Neural progenitor cell (in vitro differentiated cells): ENCODE results near the gene MGME1. TPM values are rescaled to one million over a fixed set of nuclear protein-coding genes. Genes with fewer than 3 reads are reported as not detected.

Experiments used
- DNase-seq: peaks from one replicate; pipeline ENCODE4 v3.0.0-alpha.2; 2016; ENCODE audit warnings: low spot score
- H2AFZ ChIP-seq: fragments of 200-600 bp; sonication (generic); replicated peaks from 2 replicates; pipeline ENCODE4 v1.6.1; 2016; ENCODE audit warnings: antibody characterized with exemption
- H3F3A ChIP-seq: fragments of 200-600 bp; sonication (generic); 2 replicates; pipeline ENCODE4 v1.6.1; 2016; ENCODE audit warnings: antibody characterized with exemption, low read depth
- H3K27ac ChIP-seq: fragments of 200-600 bp; sonication (generic); 2 replicates; pipeline ENCODE4 v1.5.1; 2016; ENCODE audit warnings: mild to moderate bottlenecking
- H3K27me3 ChIP-seq: fragments of 200-600 bp; sonication (generic); 2 replicates; pipeline ENCODE4 v1.6.1; 2016; ENCODE audit warnings: mild to moderate bottlenecking, moderate library complexity
- H3K36me3 ChIP-seq: fragments of 200-600 bp; sonication (generic); 2 replicates; pipeline ENCODE4 v1.5.1; 2016
- H3K4me1 ChIP-seq: fragments of 200-600 bp; sonication (generic); 2 replicates; pipeline ENCODE4 v1.6.1; 2016; ENCODE audit warnings: mixed run types
- H3K4me2 ChIP-seq: fragments of 200-600 bp; sonication (generic); 2 replicates; pipeline ENCODE4 v1.6.1; 2016
- H3K4me3 ChIP-seq: fragments of 200-600 bp; sonication (generic); 2 replicates; pipeline ENCODE4 v1.5.1; 2016
- H3K79me2 ChIP-seq: fragments of 200-600 bp; sonication (generic); 2 replicates; pipeline ENCODE4 v1.6.1; 2016; ENCODE audit warnings: low read depth
- H3K9ac ChIP-seq: fragments of 200-600 bp; sonication (generic); 2 replicates; pipeline ENCODE4 v1.6.1; 2016
- H3K9me3 ChIP-seq: fragments of 200-600 bp; sonication (generic); 2 replicates; pipeline ENCODE4 v1.5.1; 2016; ENCODE audit warnings: low read depth
- H4K20me1 ChIP-seq: fragments of 200-600 bp; sonication (generic); 2 replicates; pipeline ENCODE4 v1.6.1; 2016; ENCODE audit warnings: low read depth
- H3K27ac Mint-ChIP-seq: 3 replicates; pipeline ENCODE4 v1.8.0; 2021; ENCODE audit warnings: mixed read lengths
- H3K27me3 Mint-ChIP-seq: 2 replicates; pipeline ENCODE4 v1.8.0; 2022; ENCODE audit warnings: low read depth, mild to moderate bottlenecking, inconsistent platforms, moderate library complexity, mixed read lengths; ENCODE audit not compliant: insufficient read depth
- H3K36me3 Mint-ChIP-seq: 3 replicates; pipeline ENCODE4 v1.8.0; 2021; ENCODE audit warnings: mixed read lengths
- H3K4me1 Mint-ChIP-seq: 3 replicates; pipeline ENCODE4 v1.8.0; 2021; ENCODE audit warnings: mixed read lengths
- H3K4me3 Mint-ChIP-seq: 3 replicates; pipeline ENCODE4 v1.8.0; 2021; ENCODE audit warnings: mild to moderate bottlenecking, moderate library complexity, mixed read lengths
- H3K9me3 Mint-ChIP-seq: 3 replicates; pipeline ENCODE4 v1.8.0; 2020; ENCODE audit warnings: mixed read lengths
- EZH2 ChIP-seq: fragments of 200-600 bp; sonication (generic); IDR thresholded peaks from 2 replicates; pipeline ENCODE4 v1.6.1; 2017; ENCODE audit warnings: antibody characterized with exemption, mild to moderate bottlenecking, moderate library complexity
- EZH2phosphoT487 ChIP-seq: fragments of 200-600 bp; sonication (generic); IDR thresholded peaks from 2 replicates; pipeline ENCODE4 v1.6.1; 2017; ENCODE audit warnings: antibody characterized with exemption
- total RNA-seq: library from RNA; depleted of rRNA; stranded (reverse); fragments of >200 nt; gene quantifications from 2 replicates; pipeline ENCODE4 v1.2.3, GENCODE V29; 2015; ENCODE audit warnings: low replicate concordance
- TF ChIP-seq, protein P1 (sequence below): fragments of 200-600 bp; sonication (generic); IDR thresholded peaks from 2 replicates; pipeline ENCODE4 v1.5.1; 2017; ENCODE audit warnings: antibody characterized with exemption, mild to moderate bottlenecking

Gene MGME1, protein sequence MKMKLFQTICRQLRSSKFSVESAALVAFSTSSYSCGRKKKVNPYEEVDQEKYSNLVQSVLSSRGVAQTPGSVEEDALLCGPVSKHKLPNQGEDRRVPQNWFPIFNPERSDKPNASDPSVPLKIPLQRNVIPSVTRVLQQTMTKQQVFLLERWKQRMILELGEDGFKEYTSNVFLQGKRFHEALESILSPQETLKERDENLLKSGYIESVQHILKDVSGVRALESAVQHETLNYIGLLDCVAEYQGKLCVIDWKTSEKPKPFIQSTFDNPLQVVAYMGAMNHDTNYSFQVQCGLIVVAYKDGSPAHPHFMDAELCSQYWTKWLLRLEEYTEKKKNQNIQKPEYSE
- total RNA-seq: 57.2 and 87.2 TPM in 2 replicates

DNA sequence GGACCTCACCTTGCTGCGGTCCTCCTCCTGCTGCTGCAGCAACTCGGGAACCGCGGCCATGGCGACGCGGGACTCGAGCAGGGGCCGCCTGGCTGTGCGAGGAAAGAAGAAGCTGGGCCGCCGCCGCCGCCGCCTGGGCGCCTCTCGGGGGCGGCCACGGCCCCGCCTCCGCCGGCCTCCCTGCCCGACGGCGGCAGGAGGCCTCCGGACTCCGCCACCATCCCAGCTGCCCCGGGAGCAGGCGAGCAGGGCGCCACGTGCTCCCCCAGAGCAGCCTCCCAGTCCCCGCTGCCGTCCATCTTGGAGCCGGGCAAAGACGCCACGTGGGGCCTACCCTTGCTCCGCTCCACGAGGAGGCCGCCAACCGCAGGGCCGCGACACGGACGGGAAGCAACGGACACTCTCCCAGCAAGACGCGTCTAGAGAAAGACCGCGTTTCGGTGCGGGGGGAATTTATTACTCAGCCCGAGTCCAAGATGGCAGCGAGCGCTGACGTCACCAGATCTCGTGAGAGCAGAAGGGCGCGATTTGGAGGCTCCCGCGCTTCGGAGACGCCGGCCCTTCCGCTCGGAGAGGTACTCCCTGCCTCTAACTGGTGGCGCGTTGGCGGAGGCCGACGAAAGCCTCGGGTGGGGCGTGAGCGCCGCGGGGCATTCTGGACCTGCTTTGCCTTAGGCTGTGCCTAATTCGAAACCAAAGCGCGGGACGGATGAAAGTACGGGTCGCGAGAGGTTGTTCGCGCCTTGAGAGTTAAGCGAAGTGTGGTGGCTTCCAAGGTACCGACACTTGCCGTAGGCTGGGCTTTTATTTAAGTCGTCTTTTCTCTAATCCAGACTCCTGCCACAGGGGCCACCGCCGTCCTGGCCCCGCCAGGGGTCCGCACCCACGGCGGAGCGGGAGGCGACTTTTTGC lies at the start of gene MGME1, which contains the start of gene SNX5:
Gene MGME1, plus strand, starts transcription at position 653 of the 912 bp plus-strand sequence. CDS start 842 bp downstream, outside the sequence.
Gene SNX5, minus strand, starts transcription at position 429 of the 912 bp plus-strand sequence. Its CDS starts 369 bp downstream, at position 60.
- Mint-ChIP-seq H3K9me3 (no peaks in the 10 kb centered on the region), H3K4me1 (peaks cover 63% of the 10 kb centered on the region), H3K27me3 (no peaks in the 10 kb centered on the region), H3K27ac (peak within 1 kb of the TSS; percentile 98), H3K36me3 (peaks cover 16% of the 10 kb centered on the region), H3K4me3 (peak within 1 kb of the TSS; percentile 94)
- Histone ChIP-seq H2AFZ (peak within 1 kb of the TSS; percentile 62), H3K36me3 (peaks cover 3% of the 10 kb centered on the region), H3K79me2 (peaks cover 97% of the 10 kb centered on the region), H3K27me3 (no peaks in the 10 kb centered on the region), H3F3A (peaks cover 26% of the 10 kb centered on the region), H3K9me3 (no peaks in the 10 kb centered on the region), H3K4me3 (peak within 1 kb of the TSS; percentile 88), H3K4me2 (peak within 1 kb of the TSS; percentile 95), H4K20me1 (peaks cover 69% of the 10 kb centered on the region), H3K4me1 (peaks cover 43% of the 10 kb centered on the region), H3K27ac (peak within 1 kb of the TSS; percentile 100), H3K9ac (peak within 1 kb of the TSS; percentile 95)
- no peak for TF ChIP-seq EZH2phosphoT487
- TF ChIP-seq, protein P1, sequence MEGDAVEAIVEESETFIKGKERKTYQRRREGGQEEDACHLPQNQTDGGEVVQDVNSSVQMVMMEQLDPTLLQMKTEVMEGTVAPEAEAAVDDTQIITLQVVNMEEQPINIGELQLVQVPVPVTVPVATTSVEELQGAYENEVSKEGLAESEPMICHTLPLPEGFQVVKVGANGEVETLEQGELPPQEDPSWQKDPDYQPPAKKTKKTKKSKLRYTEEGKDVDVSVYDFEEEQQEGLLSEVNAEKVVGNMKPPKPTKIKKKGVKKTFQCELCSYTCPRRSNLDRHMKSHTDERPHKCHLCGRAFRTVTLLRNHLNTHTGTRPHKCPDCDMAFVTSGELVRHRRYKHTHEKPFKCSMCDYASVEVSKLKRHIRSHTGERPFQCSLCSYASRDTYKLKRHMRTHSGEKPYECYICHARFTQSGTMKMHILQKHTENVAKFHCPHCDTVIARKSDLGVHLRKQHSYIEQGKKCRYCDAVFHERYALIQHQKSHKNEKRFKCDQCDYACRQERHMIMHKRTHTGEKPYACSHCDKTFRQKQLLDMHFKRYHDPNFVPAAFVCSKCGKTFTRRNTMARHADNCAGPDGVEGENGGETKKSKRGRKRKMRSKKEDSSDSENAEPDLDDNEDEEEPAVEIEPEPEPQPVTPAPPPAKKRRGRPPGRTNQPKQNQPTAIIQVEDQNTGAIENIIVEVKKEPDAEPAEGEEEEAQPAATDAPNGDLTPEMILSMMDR: no peak
- no peak for TF ChIP-seq EZH2
- peak; percentile 99 for DNase-seq

DNA sequence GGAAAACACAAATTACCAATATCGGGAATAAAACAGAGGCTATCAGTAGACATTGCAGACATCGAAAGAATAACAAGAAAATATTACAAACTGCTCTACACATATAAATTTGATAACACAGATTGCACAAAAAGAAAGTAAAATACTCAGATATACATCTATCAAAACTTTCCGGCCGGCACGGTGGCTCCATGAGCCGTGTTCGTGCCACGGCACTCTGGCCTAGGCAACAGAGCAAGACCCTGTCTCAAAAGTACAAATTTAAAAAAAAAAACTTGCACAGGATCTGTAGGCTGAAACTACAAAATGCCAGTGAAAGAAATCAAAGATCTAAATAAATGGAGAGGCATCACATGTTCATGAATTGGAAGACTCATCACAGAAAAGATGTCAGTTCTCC lies 49.7 kb upstream of the MGME1 start:
- Histone ChIP-seq H3K4me3 (no peak overlapping the region), H3F3A (peaks cover 3% of the 10 kb centered on the region), H3K36me3 (no peaks in the 10 kb centered on the region), H4K20me1 (no peaks in the 10 kb centered on the region), H3K27ac (no peak overlapping the region), H3K4me1 (no peaks in the 10 kb centered on the region), H3K27me3 (no peaks in the 10 kb centered on the region), H3K4me2 (no peak overlapping the region), H3K79me2 (no peaks in the 10 kb centered on the region), H3K9ac (no peak overlapping the region), H3K9me3 (no peaks in the 10 kb centered on the region), H2AFZ (no peak overlapping the region)
- DNase-seq: no peak
- Mint-ChIP-seq H3K27ac (no peak overlapping the region), H3K9me3 (no peaks in the 10 kb centered on the region), H3K4me1 (peaks cover 14% of the 10 kb centered on the region), H3K27me3 (peaks cover 9% of the 10 kb centered on the region), H3K36me3 (no peaks in the 10 kb centered on the region), H3K4me3 (no peak overlapping the region)
- TF ChIP-seq, protein P1: no peak
- TF ChIP-seq EZH2phosphoT487 (no peak), EZH2 (no peak)

DNA sequence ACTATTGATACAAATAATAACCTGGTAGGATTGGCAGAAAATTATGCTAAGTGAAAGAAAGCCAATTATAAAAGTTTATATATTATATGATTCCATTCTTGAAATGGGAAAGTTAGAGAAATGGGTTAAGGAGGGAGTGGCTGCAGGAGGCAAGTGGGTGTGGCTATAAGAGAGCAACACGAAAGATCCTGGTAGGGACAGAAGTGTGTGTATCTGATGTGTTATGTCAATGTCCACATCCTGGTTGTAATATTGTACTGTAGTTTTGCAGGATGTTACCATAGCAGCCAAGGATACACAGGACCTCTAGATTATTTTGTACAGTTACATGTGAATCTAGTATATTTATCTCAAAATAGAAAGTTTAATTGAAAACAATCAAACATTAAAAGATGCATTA lies 47.0 kb upstream of the MGME1 start:
- H3K4me3 ChIP-seq: no peak overlapping the region
- H3K4me1 Mint-ChIP-seq: peaks cover 14% of the 10 kb centered on the region
- H3K4me2 ChIP-seq: no peak overlapping the region
- no peak for DNase-seq
- no peak overlapping the region for H3K27ac Mint-ChIP-seq
- no peaks in the 10 kb centered on the region for H3K79me2 ChIP-seq
- no peaks in the 10 kb centered on the region for H3K36me3 ChIP-seq
- no peaks in the 10 kb centered on the region for H4K20me1 ChIP-seq
- no peak overlapping the region for H3K9ac ChIP-seq
- no peak overlapping the region for H3K27ac ChIP-seq
- H3K27me3 ChIP-seq: no peaks in the 10 kb centered on the region
- H3K27me3 Mint-ChIP-seq: peaks cover 9% of the 10 kb centered on the region
- TF ChIP-seq EZH2phosphoT487: no peak
- TF ChIP-seq EZH2: no peak
- TF ChIP-seq, protein P1: no peak
- H2AFZ ChIP-seq: no peak overlapping the region
- H3K4me3 Mint-ChIP-seq: no peak overlapping the region
- no peaks in the 10 kb centered on the region for H3K9me3 ChIP-seq
- peaks cover 3% of the 10 kb centered on the region for H3F3A ChIP-seq
- H3K9me3 Mint-ChIP-seq: no peaks in the 10 kb centered on the region
- H3K4me1 ChIP-seq: no peaks in the 10 kb centered on the region
- H3K36me3 Mint-ChIP-seq: no peaks in the 10 kb centered on the region
